Measurements from ENCODE around the gene LMTK3. TPM values are rescaled to one million over a fixed set of nuclear protein-coding genes. Genes with fewer than 3 reads are reported as not detected.

The LMTK3 gene
- total and polyA plus RNA-seq, 2 experiments from 2014 or later, result 1.1 to 7.4 TPM

GRCh38 chr19:48513289-48514122 lies 1.9 kb upstream of the LMTK3 start:
- peak; percentile 74 to 86 for DNase-seq (ENCODE audit: low read depth in 1 of 2, low spot score in 1 of 2)
- TF ChIP-seq CTCF (IDR thresholded peaks at IDR 0.05; ENCODE audit: low read depth, low read length), result no peak
- Histone ChIP-seq H3K27ac (no peak overlapping the region), H3K9me3 (ENCODE audit: low read depth) (no peaks in the 10 kb centered on the region), H3K36me3 (no peaks in the 10 kb centered on the region), H3K4me3 (peak overlapping the region; percentile 77), H3K4me1 (ENCODE audit: low read depth) (no peaks in the 10 kb centered on the region), H3K27me3 (peaks cover 22% of the 10 kb centered on the region)

GRCh38 chr19:48512504-48513288 lies 1.1 kb upstream of the LMTK3 start:
- H3K36me3 ChIP-seq, result no peaks in the 10 kb centered on the region
- no peak for TF ChIP-seq CTCF (IDR thresholded peaks at IDR 0.05; ENCODE audit: low read depth, low read length)
- H3K27ac ChIP-seq, result no peak overlapping the region
- H3K27me3 ChIP-seq, result peaks cover 22% of the 10 kb centered on the region
- no peaks in the 10 kb centered on the region for H3K9me3 ChIP-seq (ENCODE audit: low read depth)
- H3K4me1 ChIP-seq (ENCODE audit: low read depth), result no peaks in the 10 kb centered on the region
- no peak overlapping the region for H3K4me3 ChIP-seq
- DNase-seq (ENCODE audit: low read depth in 1 of 2, low spot score in 1 of 2), result no peak

- no peaks in the 10 kb centered on the region for H3K4me1 ChIP-seq (ENCODE audit: low read depth)
- DNase-seq (ENCODE audit: low read depth in 1 of 2, low spot score in 1 of 2), result no peak
- no peak for TF ChIP-seq CTCF (IDR thresholded peaks at IDR 0.05; ENCODE audit: low read depth, low read length)
- peak overlapping the region; percentile 13 for H3K4me3 ChIP-seq
- no peaks in the 10 kb centered on the region for H3K36me3 ChIP-seq
- H3K27me3 ChIP-seq, result peaks cover 22% of the 10 kb centered on the region
- no peaks in the 10 kb centered on the region for H3K9me3 ChIP-seq (ENCODE audit: low read depth)
- no peak overlapping the region for H3K27ac ChIP-seq
Measured at GRCh38 chr19:48511321-48511731, 309 bp downstream of the LMTK3 start.

GRCh38 chr19:48510421-48511268 lies 990 bp downstream of the LMTK3 start:
- H3K27ac ChIP-seq, result no peak overlapping the region
- H3K36me3 ChIP-seq, result no peaks in the 10 kb centered on the region
- peak; percentile 58 to 69 for DNase-seq (ENCODE audit: low read depth in 1 of 2, low spot score in 1 of 2)
- no peaks in the 10 kb centered on the region for H3K9me3 ChIP-seq (ENCODE audit: low read depth)
- H3K4me1 ChIP-seq (ENCODE audit: low read depth), result no peaks in the 10 kb centered on the region
- H3K27me3 ChIP-seq, result peaks cover 22% of the 10 kb centered on the region
- H3K4me3 ChIP-seq, result peak overlapping the region; percentile 13
- no peak for TF ChIP-seq CTCF (IDR thresholded peaks at IDR 0.05; ENCODE audit: low read depth, low read length)

Data from cardiac muscle cell (in vitro differentiated cells and primary cell).